Mononuclear cell (primary cell): ENCODE data around the gene PHYH. TPM values are rescaled to one million over a fixed set of nuclear protein-coding genes. Genes with fewer than 3 reads are reported as not detected.
"Not testable (repeated sequence)": the region's sequence is repeated elsewhere in the genome, so short reads cannot be mapped to it uniquely, and the experiment has no call there.

Experiments
- H3K27me3 ChIP-seq: 2 replicates; pipeline ENCODE4 v1.6.0; 2011; ENCODE audit warnings: low read length, control low read depth; ENCODE audit not compliant: insufficient read depth
- H3K4me1 ChIP-seq: 2 replicates; pipeline ENCODE4 v1.5.1; 2011; ENCODE audit warnings: mild to moderate bottlenecking, low read length, control low read depth; ENCODE audit not compliant: insufficient read depth
- H3K4me3 ChIP-seq: 2 replicates; pipeline ENCODE4 v1.5.1; 2011; ENCODE audit warnings: mild to moderate bottlenecking, low read length, moderate library complexity
- H3K9me3 ChIP-seq: 2 replicates; pipeline ENCODE4 v1.5.1; 2011; ENCODE audit warnings: low read depth, mild to moderate bottlenecking, control low read depth, low read length
- total RNA-seq: library from RNA; depleted of rRNA; stranded (reverse); fragments of >200 nt; gene quantifications from one replicate; pipeline ENCODE4 v1.2.3, GENCODE V29; 2012

PHYH gene
- total RNA-seq, 1 donor: 8.3 TPM

- no peak overlapping the region for H3K4me3 ChIP-seq
- H3K9me3 ChIP-seq: no peaks in the 10 kb centered on the region
- H3K4me1 ChIP-seq: no peaks in the 10 kb centered on the region
- no peaks in the 10 kb centered on the region for H3K27me3 ChIP-seq
These were observed 31.6 kb downstream of the PHYH start for GRCh38 chr10:13268310-13268709.

GRCh38 chr10:13263591-13263990 is 36.3 kb downstream of the PHYH start:
- no peaks in the 10 kb centered on the region for H3K9me3 ChIP-seq
- H3K4me3 ChIP-seq: no peak overlapping the region
- H3K4me1 ChIP-seq: no peaks in the 10 kb centered on the region
- H3K27me3 ChIP-seq: no peaks in the 10 kb centered on the region

- Histone ChIP-seq H3K27me3 (no peaks in the 10 kb centered on the region), H3K9me3 (no peaks in the 10 kb centered on the region), H3K4me3 (no peak overlapping the region), H3K4me1 (no peaks in the 10 kb centered on the region)
These were observed 37.4 kb downstream of the PHYH start for GRCh38 chr10:13262433-13262832.

DNA sequence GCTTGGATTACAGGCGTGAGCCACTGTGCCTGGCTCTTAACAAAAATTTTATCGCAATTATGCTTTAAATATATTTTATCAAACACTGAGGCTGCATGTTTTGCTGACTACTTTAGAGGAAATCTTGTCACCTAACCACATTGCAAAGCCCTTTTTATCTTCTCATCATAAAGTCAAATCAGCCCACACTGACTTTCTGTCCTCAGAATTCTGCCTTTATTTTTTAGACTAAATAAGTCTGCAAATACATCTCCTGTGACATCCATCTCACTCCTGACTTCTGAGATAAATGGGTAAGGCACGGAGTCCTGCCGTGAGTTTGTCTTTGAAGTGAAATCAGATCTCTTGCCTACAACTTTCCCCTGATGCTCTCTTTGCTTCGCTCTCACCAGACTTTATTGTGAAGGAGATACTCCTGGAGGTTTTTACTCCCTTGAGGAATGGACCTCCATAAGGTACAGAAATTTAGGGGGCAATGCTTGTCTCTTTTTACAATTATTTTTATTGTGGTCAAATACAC is 42.2 kb downstream of the PHYH start:
- Histone ChIP-seq H3K27me3 (peaks cover 2% of the 10 kb centered on the region), H3K9me3 (no peaks in the 10 kb centered on the region), H3K4me3 (no peak overlapping the region), H3K4me1 (no peaks in the 10 kb centered on the region)

- no peaks in the 10 kb centered on the region for H3K4me1 ChIP-seq
- peaks cover 2% of the 10 kb centered on the region for H3K27me3 ChIP-seq
- H3K4me3 ChIP-seq: no peak overlapping the region
- no peaks in the 10 kb centered on the region for H3K9me3 ChIP-seq
These were observed 43.2 kb downstream of the PHYH start for GRCh38 chr10:13256627-13257026.

DNA sequence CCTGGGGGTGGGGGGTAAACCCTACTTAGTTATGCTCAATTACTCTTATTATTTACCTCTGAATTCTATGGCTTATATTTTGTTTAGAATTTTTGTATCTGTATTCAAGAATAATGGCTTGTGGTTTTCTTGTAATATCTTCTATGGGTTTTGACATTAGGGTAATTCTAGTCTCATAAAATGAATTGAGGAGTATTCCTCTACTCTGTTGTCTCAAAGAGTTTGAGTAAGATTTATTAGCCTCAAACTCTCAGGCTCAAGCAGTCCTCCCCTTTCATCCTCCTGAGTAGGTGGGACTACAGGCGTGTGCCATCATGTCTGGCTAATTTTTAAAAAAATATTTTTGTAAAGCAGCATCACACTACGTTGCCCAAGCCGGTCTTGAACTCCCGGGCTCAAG is 46.1 kb downstream of the PHYH start:
- peaks cover 2% of the 10 kb centered on the region for H3K27me3 ChIP-seq
- no peak overlapping the region for H3K4me3 ChIP-seq

DNA sequence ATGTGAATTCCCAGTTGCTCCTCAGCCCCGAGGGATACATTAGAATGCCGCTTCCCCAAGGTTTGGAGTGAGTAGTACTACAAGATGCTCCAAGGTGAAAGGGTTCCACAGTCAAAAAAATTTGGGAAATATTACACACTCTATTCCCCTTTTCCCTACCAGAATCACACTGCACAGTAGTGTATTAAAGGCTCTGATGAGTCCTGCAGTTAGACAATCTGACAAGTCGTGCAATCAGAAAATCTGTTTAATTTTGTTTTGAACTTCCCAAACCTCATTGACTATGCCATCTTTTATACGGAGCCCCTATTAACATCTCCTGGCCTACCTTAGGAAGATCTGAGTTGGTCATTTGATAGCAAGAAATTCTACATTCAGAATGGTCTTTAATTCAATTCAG is 52.1 kb downstream of the PHYH start:
- Histone ChIP-seq H3K27me3 (no peaks in the 10 kb centered on the region), H3K4me1 (no peaks in the 10 kb centered on the region), H3K4me3 (no peak overlapping the region), H3K9me3 (no peaks in the 10 kb centered on the region)

More for the DNA sequence above, 46.1 kb downstream of the PHYH start:
- Histone ChIP-seq H3K4me1 (no peaks in the 10 kb centered on the region), H3K9me3 (no peaks in the 10 kb centered on the region)

DNA sequence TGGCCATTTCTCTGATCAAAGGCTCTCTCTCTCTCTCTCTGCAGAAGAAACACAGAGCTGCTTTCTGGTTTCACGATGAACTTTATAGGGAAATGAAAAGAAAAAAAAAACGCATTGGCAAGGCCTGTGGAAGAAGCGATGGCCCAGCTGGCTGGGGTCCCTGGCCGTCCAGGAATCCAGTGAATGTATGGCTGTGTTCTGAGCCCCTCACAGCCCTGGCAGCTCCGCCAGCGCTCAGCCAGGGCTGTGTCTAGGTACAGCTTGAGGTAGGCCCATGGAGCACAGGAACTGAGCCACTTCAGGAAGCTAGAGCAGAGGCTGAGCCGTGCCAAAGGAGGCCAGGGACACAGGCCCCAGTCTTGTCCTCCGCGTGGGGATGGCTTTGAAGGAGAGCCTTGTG is 52.6 kb downstream of the PHYH start:
- Histone ChIP-seq H3K27me3 (no peaks in the 10 kb centered on the region), H3K4me1 (no peaks in the 10 kb centered on the region), H3K9me3 (no peaks in the 10 kb centered on the region), H3K4me3 (no peak overlapping the region)

- not testable (repeated sequence) for H3K27me3 ChIP-seq, H3K9me3 ChIP-seq, H3K4me3 ChIP-seq, H3K4me1 ChIP-seq
These were observed 57.6 kb downstream of the PHYH start for GRCh38 chr10:13242260-13242659.

DNA sequence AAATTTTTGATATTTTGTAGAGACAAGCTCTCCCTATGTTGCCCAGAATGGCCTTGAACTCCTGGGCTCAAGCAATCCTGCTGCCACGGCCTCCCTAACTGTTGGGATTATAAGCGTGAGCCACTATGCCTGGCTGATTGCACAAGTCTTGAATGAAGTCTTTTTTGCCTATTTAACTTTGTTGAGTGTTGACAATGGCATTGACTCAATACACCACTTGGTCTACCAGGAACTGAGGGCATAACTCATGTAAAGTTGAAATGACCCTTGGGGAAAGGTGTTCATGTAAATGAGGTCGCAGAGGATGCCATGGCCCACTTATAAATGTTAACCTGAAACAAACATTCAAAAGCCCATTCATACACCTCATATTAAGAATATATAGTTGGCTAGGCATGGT is 58.3 kb downstream of the PHYH start:
- no peak overlapping the region for H3K4me3 ChIP-seq
- H3K4me1 ChIP-seq: no peaks in the 10 kb centered on the region
- no peaks in the 10 kb centered on the region for H3K9me3 ChIP-seq

DNA sequence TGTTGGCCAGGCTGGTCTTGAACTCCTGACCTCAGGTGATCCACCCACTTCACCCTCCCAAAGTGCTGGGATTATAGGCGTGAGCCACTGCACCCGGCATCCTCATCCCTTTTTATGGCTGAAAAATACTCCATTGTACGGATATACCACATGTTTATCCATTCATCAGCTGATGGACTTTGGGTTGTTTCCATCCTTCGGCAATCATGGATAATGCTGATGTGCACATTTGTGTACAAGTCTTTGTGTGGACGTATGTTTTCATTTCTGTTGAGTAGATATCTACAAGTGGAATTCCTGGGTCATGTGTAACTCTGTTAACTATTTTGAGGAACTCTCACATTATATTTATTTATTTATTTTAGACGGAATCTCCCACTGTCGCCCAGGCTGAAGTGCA is 59.9 kb downstream of the PHYH start:
- H3K9me3 ChIP-seq: no peaks in the 10 kb centered on the region
- H3K4me1 ChIP-seq: no peaks in the 10 kb centered on the region
- H3K27me3 ChIP-seq: no peaks in the 10 kb centered on the region
- no peak overlapping the region for H3K4me3 ChIP-seq

More for the DNA sequence above, 58.3 kb downstream of the PHYH start:
- H3K27me3 ChIP-seq: no peaks in the 10 kb centered on the region

GRCh38 chr10:13238271-13239077 is 61.4 kb downstream of the PHYH start:
- Histone ChIP-seq H3K4me1 (no peaks in the 10 kb centered on the region), H3K9me3 (no peaks in the 10 kb centered on the region), H3K4me3 (no peak overlapping the region), H3K27me3 (no peaks in the 10 kb centered on the region)

- H3K9me3 ChIP-seq: no peaks in the 10 kb centered on the region
- H3K27me3 ChIP-seq: no peaks in the 10 kb centered on the region
- no peak overlapping the region for H3K4me3 ChIP-seq
- no peaks in the 10 kb centered on the region for H3K4me1 ChIP-seq
These were observed 63.2 kb downstream of the PHYH start for GRCh38 chr10:13236638-13237037.

DNA sequence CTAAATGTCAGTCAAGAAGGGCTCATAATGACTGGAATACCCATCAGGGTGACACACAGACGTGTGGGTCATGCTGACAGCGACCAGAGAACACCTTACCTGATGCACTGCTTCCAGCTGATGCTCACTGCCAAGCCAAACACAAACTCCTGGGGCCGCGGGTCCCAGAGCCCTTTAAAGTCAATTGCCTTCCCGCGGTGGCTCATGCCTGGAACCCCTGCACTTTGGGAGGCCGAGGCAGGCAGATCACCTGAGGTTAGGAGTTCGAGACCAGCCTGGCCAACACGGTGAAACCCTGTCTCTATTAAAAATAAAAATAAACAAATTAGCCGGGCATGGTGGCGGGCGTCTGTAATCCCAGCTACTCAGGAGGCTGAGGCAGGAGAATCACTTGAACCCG is 65.1 kb downstream of the PHYH start:
- H3K4me1 ChIP-seq, H3K4me3 ChIP-seq, H3K27me3 ChIP-seq, H3K9me3 ChIP-seq: not testable (repeated sequence)

DNA sequence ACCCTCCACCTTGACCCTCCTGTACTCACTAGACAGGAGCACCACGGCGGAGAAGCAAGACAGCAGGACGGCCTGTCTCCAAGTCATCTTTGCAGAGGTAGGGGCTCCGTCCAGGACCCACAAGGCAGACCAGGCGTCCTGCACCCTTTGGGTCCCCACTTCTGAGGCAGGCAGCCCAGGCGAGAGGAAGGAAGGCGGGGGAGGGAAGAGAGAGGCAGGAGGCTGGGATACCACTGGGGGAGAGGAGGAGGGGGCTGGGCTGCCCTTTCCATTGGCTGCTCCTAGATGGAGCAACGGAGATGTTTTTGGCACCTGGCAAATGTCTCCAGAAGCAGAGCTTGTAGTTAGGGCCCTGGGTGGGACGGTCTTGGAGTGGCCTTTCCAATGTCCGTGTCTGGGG is 65.7 kb downstream of the PHYH start, which contains the start of gene UCMA:
UCMA (minus strand) TSS at position 203 of the 400 bp plus-strand sequence; CDS start at position 87, 116 bp downstream.
- Histone ChIP-seq H3K4me3 (no peak within 1 kb of the TSS), H3K9me3 (no peaks in the 10 kb centered on the region), H3K27me3 (no peaks in the 10 kb centered on the region), H3K4me1 (no peaks in the 10 kb centered on the region)

DNA sequence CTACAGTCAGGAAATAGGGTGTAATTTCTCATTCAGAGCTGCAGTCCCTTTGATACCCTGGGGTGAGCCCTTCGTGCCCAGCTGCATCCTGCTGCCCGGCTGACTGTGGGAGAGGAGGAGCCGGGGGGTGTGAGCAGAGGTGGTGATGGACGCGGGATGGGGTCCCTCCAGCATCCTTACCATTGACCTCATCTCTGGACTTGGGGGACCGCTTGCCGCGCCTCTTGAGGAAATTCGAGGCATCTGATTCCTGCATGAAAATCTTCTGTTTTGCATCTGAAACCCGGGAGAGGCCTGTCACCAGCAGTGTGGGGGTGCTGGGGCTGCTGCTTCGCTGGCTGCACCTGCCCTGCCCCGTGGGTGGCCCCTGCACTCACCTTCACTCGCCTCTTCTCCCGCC is 66.5 kb downstream of the PHYH start:
- Histone ChIP-seq H3K27me3 (no peaks in the 10 kb centered on the region), H3K4me3 (no peak overlapping the region), H3K9me3 (no peaks in the 10 kb centered on the region), H3K4me1 (no peaks in the 10 kb centered on the region)
